GM12878 (cell line): ENCODE data around the gene PTPRM. TPM values are rescaled to one million over a fixed set of nuclear protein-coding genes. Genes with fewer than 3 reads are reported as not detected.

ENCODE experiments used
- ATAC-seq: fragments of 200-7000 bp; cut with Tn5 transposase; 3 replicates; pipeline ENCODE4 v1.9.1; 2020; ENCODE audit warnings: mild to moderate bottlenecking, moderate library complexity
- BruUV-seq: library from RNA; stranded (reverse); fragments of 400-500 nt; replicated peaks from 2 replicates; lab custom pipeline; 2021; lab: Mats Ljungman, UMichigan
- CTCF ChIA-PET: fragments of 300-600 bp; sonication (Branson Sonifier 250); formaldehyde crosslinking; extraction: SDS; loops from one replicate; lab custom pipeline; 2021; ENCODE audit warnings: inconsistent platforms; lab: Yijun Ruan, JAX
- POLR2A ChIA-PET: fragments of 350-600 bp; formaldehyde crosslinking; extraction: SDS; loops from one replicate; lab custom pipeline; 2021; ENCODE audit warnings: inconsistent platforms; lab: Charles Lee
- RAD21 ChIA-PET: fragments of 300-600 bp; sonication (Branson Sonifier 250); formaldehyde crosslinking; loops from one replicate; lab custom pipeline; 2023; ENCODE audit warnings: antibody characterized with exemption; ENCODE audit not compliant: unreplicated experiment; lab: Charles Lee
- SMC1A ChIA-PET: fragments of 300-600 bp; sonication (Branson Sonifier 250); formaldehyde crosslinking; loops from one replicate; lab custom pipeline; 2023; ENCODE audit not compliant: unreplicated experiment, uncharacterized antibody; lab: Charles Lee
- DNase-seq: peaks from one replicate; pipeline ENCODE4 v3.0.0-alpha.2; 2011; ENCODE audit warnings: low read depth, low spot score
- FAIRE-seq: peaks from 3 replicates; lab custom pipeline; 2011; peaks lifted over from hg19 to GRCh38; lab: Jason Lieb, UNC
- H2AFZ ChIP-seq: 2 replicates; pipeline ENCODE4 v1.6.0; 2011; ENCODE audit warnings: low read depth, low read length, control low read depth; ENCODE audit not compliant: control insufficient read depth
- H3K27ac ChIP-seq: 2 replicates; pipeline ENCODE4 v1.5.1; 2011; ENCODE audit warnings: control low read depth; ENCODE audit not compliant: control insufficient read depth, insufficient read depth
- H3K27me3 ChIP-seq, 2 experiments: replicated peaks in 1 of 2; 2 replicates each; pipeline versions ENCODE4 v1.6.0 to v1.6.1; 2011; ENCODE audit warnings: low read length in 1 of 2; ENCODE audit not compliant: control insufficient read depth in 2 of 2, insufficient read depth in 2 of 2
- H3K36me3 ChIP-seq, 2 experiments: 2 replicates each; pipeline ENCODE4 v1.5.1; 2011; ENCODE audit warnings: low read length in 1 of 2; ENCODE audit not compliant: control insufficient read depth in 2 of 2, insufficient read depth in 2 of 2
- H3K4me1 ChIP-seq: 2 replicates; pipeline ENCODE4 v1.6.1; 2011; ENCODE audit warnings: mild to moderate bottlenecking, low read length, moderate library complexity, mixed read lengths; ENCODE audit not compliant: control insufficient read depth, insufficient read depth
- H3K4me2 ChIP-seq: 2 replicates; pipeline ENCODE4 v1.6.0; 2011; ENCODE audit warnings: control low read depth; ENCODE audit not compliant: control insufficient read depth, insufficient read depth
- H3K4me3 ChIP-seq: fragments of 200-600 bp; sonication (generic); 2 replicates; pipeline ENCODE4 v1.5.1; 2016
- H3K79me2 ChIP-seq: 2 replicates; pipeline ENCODE4 v1.6.0; 2011; ENCODE audit warnings: low read length; ENCODE audit not compliant: control insufficient read depth, insufficient read depth
- H3K9ac ChIP-seq: 2 replicates; pipeline ENCODE4 v1.8.0; 2011; ENCODE audit warnings: low read length, control low read depth, mixed read lengths; ENCODE audit not compliant: control insufficient read depth, insufficient read depth
- H3K9me3 ChIP-seq: replicated peaks from 3 replicates; pipeline ENCODE4 v1.5.1; 2011; ENCODE audit warnings: mild to moderate bottlenecking, low read length; ENCODE audit not compliant: control insufficient read depth, insufficient read depth
- H4K20me1 ChIP-seq: 2 replicates; pipeline ENCODE4 v1.6.0; 2011; ENCODE audit not compliant: control insufficient read depth, insufficient read depth
- BCLAF1 ChIP-seq: fragments of 450-650 bp; IDR thresholded peaks from 2 replicates; pipeline ENCODE4 v1.6.1; 2017; ENCODE audit warnings: antibody characterized with exemption, mild to moderate bottlenecking, moderate library complexity
- MEF2A ChIP-seq: IDR thresholded peaks from 2 replicates; pipeline ENCODE4 v1.6.1; 2011; ENCODE audit warnings: low read depth, mild to moderate bottlenecking, low read length, moderate library complexity; ENCODE audit not compliant: insufficient read depth
- NKRF ChIP-seq: fragments of 450-650 bp; conservative IDR thresholded peaks from 2 replicates; pipeline ENCODE4 v1.6.1; 2017; ENCODE audit warnings: mild to moderate bottlenecking, moderate library complexity
- NRF1 ChIP-seq: conservative IDR thresholded peaks from 2 replicates; pipeline ENCODE4 v1.6.1; 2011; ENCODE audit warnings: mild to moderate bottlenecking, low read depth, low read length, improper control_type of control experiment
- ZBED1 ChIP-seq: IDR thresholded peaks from 2 replicates; pipeline ENCODE4 v1.6.1; 2016; ENCODE audit warnings: borderline replicate concordance
- WGBS: methylation state at CpG from one replicate; pipeline ENCODE4 v1.1.6; 2016; ENCODE audit warnings: low lambda C conversion rate; ENCODE audit not compliant: insufficient replicate concordance, insufficient coverage; ENCODE audit errors: missing lambda C conversion rate; 5-methylcytosine and 5-hydroxymethylcytosine counted together
- in situ Hi-C: fragments of 300-500 bp; cut with MboI; formaldehyde crosslinking; loops from 9 replicates; pipeline ENCODE4 v1.14.3; 2018; ENCODE audit warnings: mixed read lengths
- intact Hi-C: fragments of 100-400 bp; cut with micrococcal nuclease; formaldehyde crosslinking; loops from one replicate; pipeline ENCODE4 v1.14.2; 2022; ENCODE audit not compliant: unreplicated experiment
- polyA plus RNA-seq, 11 experiments: library from polyadenylated mRNA; depleted of rRNA in 4 of 11; unstranded in 6 of 11; stranded (reverse) in 5 of 11; fragments of >200 nt; fragmentation: Nextera tagmentation in 4 of 11; fragmentation: Illumina TruSeq in 1 of 11; extraction: Ambion mirVana in 4 of 11; extraction: Trizol in 1 of 11; gene quantifications; 1 replicate in 1 of 11; 2 replicates in 10 of 11; pipeline versions ENCODE4 v1.2.1 to v1.2.3, GENCODE V29; 2011 to 2016; ENCODE audit warnings: inconsistent platforms in 2 of 11, missing spikeins in 2 of 11, low read depth in 1 of 11
- total RNA-seq, 4 experiments: library from RNA; depleted of rRNA in 3 of 4; stranded (reverse); fragments of >200 nt in 3 of 4; fragmentation: Illumina TruSeq in 1 of 4; extraction: Trizol in 1 of 4; gene quantifications; 2 replicates each; pipeline versions ENCODE4 v1.2.1 to v1.2.3, GENCODE V29; 2013 to 2021

PTPRM gene
- total and polyA plus RNA-seq, 10 of the 15 experiments (the other 5 are each of a cell fraction or from before 2014, with no cell fraction given) = 0.07 to 22.6 (median 0.60) TPM

GRCh38 chr18:8069708-8070107 lies 502.6 kb downstream of the PTPRM start:
- Histone ChIP-seq H3K27me3 (no peaks in the 10 kb centered on the region), H3K9me3 (no peaks in the 10 kb centered on the region), H3K36me3 (no peaks in the 10 kb centered on the region)
- TF ChIP-seq BCLAF1 (no peak), NRF1 (no peak), ZBED1 (no peak), NKRF (no peak), MEF2A (no peak)
- TF ChIP-seq, all 136 proteins: peak for 0
- ChIA-PET CTCF (no interaction called here), SMC1A (no interaction called here), POLR2A (no interaction called here), RAD21 (no interaction called here)
- Histone ChIP-seq H3K9ac (no peak overlapping the region), H3K79me2 (no peaks in the 10 kb centered on the region), H3K4me3 (no peak overlapping the region), H4K20me1 (no peaks in the 10 kb centered on the region), H3K27ac (no peak overlapping the region), H2AFZ (no peak overlapping the region), H3K4me2 (no peak overlapping the region), H3K4me1 (no peaks in the 10 kb centered on the region)
- ATAC-seq (no peak), DNase-seq (no peak), FAIRE-seq (no peak)
- BruUV-seq = no TSS peak
- in situ Hi-C loops (loop anchor here (5.0 kb wide), 1 partner anchor 37 kb away; no protein-coding TSS in a partner anchor), intact Hi-C loops (no loop called here)
- WGBS = 36% methylated on average over 8 of the region's 8 CpGs
